Measurements from ENCODE around the gene ALDH1A1.

DNA sequence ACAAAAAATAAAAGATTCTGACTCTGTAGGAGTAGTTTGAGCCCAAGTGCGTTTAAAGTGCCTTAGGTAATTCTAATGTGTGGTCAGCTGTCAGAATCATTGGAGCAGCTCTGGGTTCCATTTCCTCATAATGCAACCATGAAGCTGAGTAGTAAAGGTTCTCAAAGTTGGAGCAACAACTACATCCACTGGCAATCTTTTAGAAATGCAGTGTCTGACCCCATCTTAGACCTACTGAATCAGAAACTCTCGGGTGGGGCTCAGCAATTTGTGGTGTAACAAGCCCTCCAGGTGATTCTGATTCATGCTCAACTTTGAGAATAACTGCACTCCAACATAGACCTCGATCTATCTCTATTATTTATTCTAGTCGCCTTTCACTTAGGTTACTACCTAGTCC is 7.6 kb upstream of the ALDH1A1 start:
- TF ChIP-seq, protein P1, sequence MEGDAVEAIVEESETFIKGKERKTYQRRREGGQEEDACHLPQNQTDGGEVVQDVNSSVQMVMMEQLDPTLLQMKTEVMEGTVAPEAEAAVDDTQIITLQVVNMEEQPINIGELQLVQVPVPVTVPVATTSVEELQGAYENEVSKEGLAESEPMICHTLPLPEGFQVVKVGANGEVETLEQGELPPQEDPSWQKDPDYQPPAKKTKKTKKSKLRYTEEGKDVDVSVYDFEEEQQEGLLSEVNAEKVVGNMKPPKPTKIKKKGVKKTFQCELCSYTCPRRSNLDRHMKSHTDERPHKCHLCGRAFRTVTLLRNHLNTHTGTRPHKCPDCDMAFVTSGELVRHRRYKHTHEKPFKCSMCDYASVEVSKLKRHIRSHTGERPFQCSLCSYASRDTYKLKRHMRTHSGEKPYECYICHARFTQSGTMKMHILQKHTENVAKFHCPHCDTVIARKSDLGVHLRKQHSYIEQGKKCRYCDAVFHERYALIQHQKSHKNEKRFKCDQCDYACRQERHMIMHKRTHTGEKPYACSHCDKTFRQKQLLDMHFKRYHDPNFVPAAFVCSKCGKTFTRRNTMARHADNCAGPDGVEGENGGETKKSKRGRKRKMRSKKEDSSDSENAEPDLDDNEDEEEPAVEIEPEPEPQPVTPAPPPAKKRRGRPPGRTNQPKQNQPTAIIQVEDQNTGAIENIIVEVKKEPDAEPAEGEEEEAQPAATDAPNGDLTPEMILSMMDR (IDR thresholded peaks at IDR 0.05; ENCODE audit: low read length), result no peak
- no peak for TF ChIP-seq EZH2 (optimal IDR thresholded peaks at IDR 0.05; ENCODE audit: low read depth, low read length)
- TF ChIP-seq EZH2phosphoT487 (IDR thresholded peaks at IDR 0.05; ENCODE audit: low read length), result no peak
